Measurements from ENCODE around the gene MARCHF10. TPM values are rescaled to one million over a fixed set of nuclear protein-coding genes. Genes with fewer than 3 reads are reported as not detected.

Gene MARCHF10
- total RNA-seq, 2 donors from 2014 or later = under 0.01 TPM; not detected in 1

DNA sequence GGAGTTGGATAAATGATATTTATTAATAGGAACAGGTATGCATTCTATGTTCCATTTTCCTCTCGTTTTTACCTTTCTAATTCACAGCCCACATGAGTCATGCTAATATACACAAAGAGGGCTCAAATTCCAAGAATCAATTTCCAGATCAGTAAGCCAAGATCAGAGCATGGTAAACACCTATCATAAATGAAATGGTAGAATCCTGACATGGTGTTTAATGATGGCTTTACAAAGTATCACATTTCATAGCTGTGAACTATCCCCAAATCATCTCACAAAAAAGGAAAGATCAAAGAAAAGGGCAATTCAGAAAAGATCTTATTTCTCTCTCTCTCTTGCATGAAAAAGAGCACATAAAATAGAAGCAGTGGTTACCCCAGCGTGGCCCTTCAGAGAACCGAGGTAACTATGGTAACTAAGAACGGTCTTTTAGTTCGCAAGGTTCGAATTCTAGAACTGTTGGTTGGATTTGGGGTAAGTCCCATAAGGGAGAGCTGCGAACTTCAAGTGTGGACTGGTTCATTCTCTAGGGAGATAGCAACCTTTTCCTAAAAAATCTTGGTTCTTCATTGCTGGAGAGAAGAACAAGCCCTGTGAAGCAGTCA lies 73.0 kb downstream of the MARCHF10 start:
- H3K27me3 ChIP-seq = no peaks in the 10 kb centered on the region
- WGBS, 2 donors = 63 to 68% methylated on average over 7 of the region's 7 CpGs
- ATAC-seq (no peak), DNase-seq (no peak)
- TF ChIP-seq POLR2A (IDR thresholded peaks at IDR 0.05) = no peak
- TF ChIP-seq, protein P1, sequence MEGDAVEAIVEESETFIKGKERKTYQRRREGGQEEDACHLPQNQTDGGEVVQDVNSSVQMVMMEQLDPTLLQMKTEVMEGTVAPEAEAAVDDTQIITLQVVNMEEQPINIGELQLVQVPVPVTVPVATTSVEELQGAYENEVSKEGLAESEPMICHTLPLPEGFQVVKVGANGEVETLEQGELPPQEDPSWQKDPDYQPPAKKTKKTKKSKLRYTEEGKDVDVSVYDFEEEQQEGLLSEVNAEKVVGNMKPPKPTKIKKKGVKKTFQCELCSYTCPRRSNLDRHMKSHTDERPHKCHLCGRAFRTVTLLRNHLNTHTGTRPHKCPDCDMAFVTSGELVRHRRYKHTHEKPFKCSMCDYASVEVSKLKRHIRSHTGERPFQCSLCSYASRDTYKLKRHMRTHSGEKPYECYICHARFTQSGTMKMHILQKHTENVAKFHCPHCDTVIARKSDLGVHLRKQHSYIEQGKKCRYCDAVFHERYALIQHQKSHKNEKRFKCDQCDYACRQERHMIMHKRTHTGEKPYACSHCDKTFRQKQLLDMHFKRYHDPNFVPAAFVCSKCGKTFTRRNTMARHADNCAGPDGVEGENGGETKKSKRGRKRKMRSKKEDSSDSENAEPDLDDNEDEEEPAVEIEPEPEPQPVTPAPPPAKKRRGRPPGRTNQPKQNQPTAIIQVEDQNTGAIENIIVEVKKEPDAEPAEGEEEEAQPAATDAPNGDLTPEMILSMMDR (IDR thresholded peaks at IDR 0.05) = no peak
- H3K9me3 ChIP-seq = no peaks in the 10 kb centered on the region
- H3K4me3 ChIP-seq = no peak overlapping the region
- no peaks in the 10 kb centered on the region for H3K4me1 ChIP-seq
- intact Hi-C loops (cut with DNase I) = no loop called here
- no peaks in the 10 kb centered on the region for H3K36me3 ChIP-seq (replicated peaks in 1 of 2; ENCODE audit: insufficient read depth in 1 of 2, low read depth in 2 of 2)
- no peak overlapping the region for H3K27ac ChIP-seq

DNA sequence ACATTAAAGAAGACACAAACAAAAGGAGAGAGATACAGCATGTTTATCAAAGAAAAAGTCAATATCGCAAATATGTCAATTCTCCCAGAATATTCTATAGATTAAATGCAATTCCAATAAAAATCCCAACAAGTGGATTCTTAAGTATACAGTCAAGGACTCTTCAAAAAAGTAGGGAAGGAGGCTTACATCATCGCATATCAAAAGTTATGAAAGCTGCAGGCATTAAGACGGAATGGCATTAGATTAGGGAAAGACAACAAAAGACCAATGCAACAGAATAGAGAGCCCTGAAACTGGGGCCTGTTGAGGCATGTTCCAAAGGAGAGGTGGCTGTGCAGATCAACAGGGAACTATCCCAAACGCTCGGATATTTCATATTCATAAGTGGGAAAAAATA lies 76.0 kb downstream of the MARCHF10 start:
- H3K4me1 ChIP-seq = no peaks in the 10 kb centered on the region
- no peaks in the 10 kb centered on the region for H3K27me3 ChIP-seq
- no peaks in the 10 kb centered on the region for H3K9me3 ChIP-seq
- 77 to 78% methylated on average over 5 of the region's 5 CpGs for WGBS, 2 donors
- no peak overlapping the region for H3K4me3 ChIP-seq
- DNase-seq = no peak
- no peak for ATAC-seq
- intact Hi-C loops (cut with DNase I) = no loop called here
- TF ChIP-seq, protein P1 (IDR thresholded peaks at IDR 0.05) = no peak
- no peak for TF ChIP-seq POLR2A (IDR thresholded peaks at IDR 0.05)
- H3K36me3 ChIP-seq (replicated peaks in 1 of 2; ENCODE audit: insufficient read depth in 1 of 2, low read depth in 2 of 2) = no peaks in the 10 kb centered on the region
- no peak overlapping the region for H3K27ac ChIP-seq

DNA sequence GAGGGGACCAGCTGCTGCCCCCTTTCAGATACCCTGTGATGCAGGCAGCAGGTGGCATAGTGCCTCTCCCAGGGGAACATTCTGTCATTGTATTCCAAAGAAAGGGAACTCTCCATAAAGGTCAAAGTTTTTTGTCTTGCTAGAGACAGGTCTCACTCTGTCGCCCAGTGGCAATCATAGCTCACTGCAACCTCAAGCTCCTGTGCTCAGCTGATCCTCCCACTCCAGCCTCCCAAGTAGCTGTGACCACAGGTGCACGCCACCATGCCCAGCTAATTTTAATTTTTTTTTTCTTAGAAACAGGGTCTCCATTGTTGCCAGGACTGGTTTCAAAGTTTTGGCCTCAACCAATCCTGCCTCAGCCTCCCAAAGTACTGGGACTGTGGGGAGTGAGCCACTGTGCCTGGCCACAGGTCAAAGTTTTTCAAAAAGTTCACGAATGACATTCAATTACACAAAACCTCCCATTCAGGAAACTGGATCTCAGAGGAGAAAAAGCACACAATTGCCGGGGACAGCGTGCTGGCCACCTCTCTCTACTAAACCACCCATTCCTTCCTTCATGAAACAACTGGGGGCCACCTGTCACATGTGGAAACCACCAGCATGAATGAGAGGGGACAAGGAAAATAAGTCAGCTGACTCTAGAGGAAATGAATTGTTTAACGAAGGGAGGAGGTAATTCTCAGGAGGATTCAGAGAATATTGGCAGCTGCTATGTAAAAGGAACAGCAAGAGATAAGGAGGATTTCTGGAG lies 80.0 kb downstream of the MARCHF10 start:
- TF ChIP-seq POLR2A (IDR thresholded peaks at IDR 0.05) = no peak
- TF ChIP-seq, protein P1 (IDR thresholded peaks at IDR 0.05) = no peak
- no peak for ATAC-seq
- peaks cover 1% of the 10 kb centered on the region for H3K4me1 ChIP-seq
- no peak for DNase-seq
- no peaks in the 10 kb centered on the region for H3K27me3 ChIP-seq
- 62 to 83% methylated on average over 6 of the region's 6 CpGs for WGBS, 2 donors
- H3K36me3 ChIP-seq (replicated peaks in 1 of 2; ENCODE audit: insufficient read depth in 1 of 2, low read depth in 2 of 2) = no peaks in the 10 kb centered on the region
- no peaks in the 10 kb centered on the region for H3K9me3 ChIP-seq
- intact Hi-C loops (cut with DNase I) = no loop called here
- no peak overlapping the region for H3K27ac ChIP-seq
- no peak overlapping the region for H3K4me3 ChIP-seq

DNA sequence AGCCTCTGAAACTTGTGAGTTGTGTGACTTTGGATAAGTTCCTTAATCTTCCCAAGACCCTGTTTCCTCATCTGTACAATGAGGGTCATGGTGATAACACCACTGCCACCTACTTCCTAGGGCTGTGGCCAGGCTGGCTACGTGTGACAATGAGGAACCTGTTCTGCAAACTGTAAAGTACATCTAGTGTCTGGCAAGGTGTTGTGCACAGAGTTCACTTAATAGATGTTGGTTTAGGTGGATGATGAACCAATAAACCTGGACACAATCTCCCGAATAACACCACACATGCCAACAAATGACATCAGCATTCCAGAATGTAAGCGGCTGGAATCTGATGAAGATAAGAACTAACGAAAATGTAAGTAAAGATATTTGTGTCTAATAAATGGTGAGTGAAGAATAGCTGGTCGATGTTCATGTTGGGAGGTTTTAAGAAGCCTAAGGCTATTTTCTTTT lies 82.3 kb downstream of the MARCHF10 start:
- Histone ChIP-seq H3K4me3 (no peak overlapping the region), H3K27ac (peak overlapping the region in 1 of 4 donors; percentile 10), H3K27me3 (no peaks in the 10 kb centered on the region), H3K9me3 (no peaks in the 10 kb centered on the region), H3K4me1 (peaks cover 5% of the 10 kb centered on the region), H3K36me3 (replicated peaks in 1 of 2; ENCODE audit: insufficient read depth in 1 of 2, low read depth in 2 of 2) (no peaks in the 10 kb centered on the region)
- DNase-seq = no peak
- intact Hi-C loops (cut with DNase I) = no loop called here
- TF ChIP-seq POLR2A (IDR thresholded peaks at IDR 0.05) = no peak
- TF ChIP-seq, protein P1 (IDR thresholded peaks at IDR 0.05) = no peak
- 14 to 18% methylated on average over 5 of the region's 5 CpGs for WGBS, 2 donors
- peak; percentile 63 for ATAC-seq
